Embryonic facial prominence (tissue), 1 donor: ENCODE results near the gene TTL.
"Not testable (repeated sequence)": the region's sequence is repeated elsewhere in the genome, so short reads cannot be mapped to it uniquely, and the experiment has no call there.

Experiments
- DNase-seq: peaks from one replicate; pipeline ENCODE4 v3.0.0-alpha.2; 2016; ENCODE audit errors: extremely low spot score

Gene TTL

GRCh38 chr2:112520234-112520783 lies 38.4 kb downstream of the TTL start:
- DNase-seq = no peak

GRCh38 chr2:112523291-112523777 lies 41.4 kb downstream of the TTL start:
- no peak for DNase-seq

- not testable (repeated sequence) for DNase-seq
Measured at GRCh38 chr2:112524276-112524675, 42.3 kb downstream of the TTL start.

GRCh38 chr2:112528541-112528940 lies 46.6 kb downstream of the TTL start:
- DNase-seq = no peak

- DNase-seq = no peak
Measured at GRCh38 chr2:112529757-112530156, 47.8 kb downstream of the TTL start.

GRCh38 chr2:112530728-112531127 lies 48.8 kb downstream of the TTL start:
- no peak for DNase-seq

- no peak for DNase-seq
Measured at GRCh38 chr2:112534826-112535225, 52.9 kb downstream of the TTL start.

GRCh38 chr2:112536665-112537064 lies 54.7 kb downstream of the TTL start:
- not testable (repeated sequence) for DNase-seq

- DNase-seq = no peak
Measured at GRCh38 chr2:112539306-112539705, 57.4 kb downstream of the TTL start.

- DNase-seq = no peak
Measured at GRCh38 chr2:112540906-112541305, 59.0 kb downstream of the TTL start.

GRCh38 chr2:112541315-112542122 lies 59.6 kb downstream of the TTL start:
- DNase-seq = no peak

GRCh38 chr2:112542123-112542983 lies 60.4 kb downstream of the TTL start, which contains the start of gene POLR1B:
POLR1B (plus strand) TSS chr2:112542465; CDS start chr2:112542495, 30 bp downstream.
- peak; percentile 46 for DNase-seq

GRCh38 chr2:112542984-112543661 lies 61.2 kb downstream of the TTL start:
- no peak for DNase-seq

- DNase-seq = no peak
Measured at GRCh38 chr2:112547333-112547732, 65.4 kb downstream of the TTL start.

GRCh38 chr2:112548980-112549379 lies 67.0 kb downstream of the TTL start:
- DNase-seq = no peak

GRCh38 chr2:112566104-112566503 lies 84.1 kb downstream of the TTL start:
- no peak for DNase-seq

- DNase-seq = not testable (repeated sequence)
Measured at GRCh38 chr2:112566508-112566907, 84.6 kb downstream of the TTL start.

GRCh38 chr2:112572005-112572404 lies 90.0 kb downstream of the TTL start:
- DNase-seq = no peak

- DNase-seq = no peak
Measured at GRCh38 chr2:112577756-112578155, 95.8 kb downstream of the TTL start.

- DNase-seq = no peak
Measured at GRCh38 chr2:112579241-112579640, 97.3 kb downstream of the TTL start.

- no peak for DNase-seq
Measured at GRCh38 chr2:112580084-112580483, 98.1 kb downstream of the TTL start.

- peak; percentile 34 for DNase-seq
Measured at GRCh38 chr2:112582314-112582746, 100.4 kb downstream of the TTL start.
